ENCODE results near the gene TRMT61A.

Gene TRMT61A

DNA sequence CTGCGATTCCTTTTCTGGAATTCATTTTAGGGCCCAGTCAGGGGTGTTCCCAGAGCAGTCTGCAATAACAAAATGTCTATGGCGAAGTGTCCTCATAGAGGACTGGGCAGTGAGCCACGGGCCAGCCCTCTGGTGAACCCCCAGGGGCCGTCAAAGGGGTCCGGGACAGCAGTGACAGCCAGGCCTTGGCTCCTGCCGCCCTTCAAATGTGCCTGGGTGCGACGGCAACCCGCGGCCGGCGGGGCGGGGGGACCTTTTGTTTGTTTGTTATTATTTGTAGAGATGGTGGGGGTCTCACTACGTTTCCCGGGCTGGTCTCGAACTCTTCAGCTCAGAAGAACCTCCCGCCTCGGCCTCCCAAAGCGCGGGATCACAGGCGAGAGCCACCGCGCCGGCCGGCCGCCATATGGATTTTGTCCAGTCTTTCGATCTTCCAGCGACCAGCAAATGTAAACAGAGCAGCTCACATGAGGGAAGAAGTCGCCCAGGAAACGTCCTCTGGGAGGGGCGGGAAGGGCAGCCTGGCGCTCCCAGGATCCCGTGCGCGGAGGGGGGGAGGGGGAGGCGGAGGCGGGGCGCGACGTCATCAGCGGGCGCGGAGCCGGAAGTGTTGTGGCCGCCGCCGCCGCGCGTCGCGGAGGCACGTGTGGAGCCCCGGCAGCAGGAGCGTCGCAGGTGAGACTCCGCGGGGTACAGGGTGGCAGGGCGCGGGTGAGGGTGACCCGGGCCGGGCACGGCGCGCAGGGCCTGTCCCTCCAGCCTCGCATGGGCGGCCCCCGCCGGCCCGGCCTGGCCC is at the start of gene TRMT61A:
Gene TRMT61A (plus strand): TSS at position 610 of the 796 bp plus-strand sequence. CDS start 783 bp downstream, outside the sequence.
- DNase-seq (ENCODE audit: low spot score), result peak; percentile 76

DNA sequence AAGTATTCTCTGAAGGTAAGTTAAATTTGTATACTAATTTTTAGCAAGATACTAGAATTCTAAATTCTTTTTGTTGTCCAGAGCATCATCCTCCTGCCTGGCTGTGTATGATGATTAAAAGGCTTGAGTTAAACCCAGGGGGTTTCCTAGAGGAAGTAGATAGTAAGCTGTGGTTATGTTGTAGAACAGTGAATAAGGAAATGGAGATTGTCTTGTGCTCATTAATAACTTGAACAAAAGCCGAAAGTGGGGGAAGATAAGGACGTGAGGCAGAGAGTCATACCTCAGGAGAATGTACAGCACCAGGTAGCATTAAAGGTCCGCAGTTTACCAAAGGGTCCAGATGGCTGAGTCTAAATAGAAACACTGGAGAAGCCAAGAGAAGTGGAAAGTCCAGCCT is 48.4 kb upstream of the TRMT61A start:
- peak; percentile 18 for DNase-seq (ENCODE audit: low spot score)

DNA sequence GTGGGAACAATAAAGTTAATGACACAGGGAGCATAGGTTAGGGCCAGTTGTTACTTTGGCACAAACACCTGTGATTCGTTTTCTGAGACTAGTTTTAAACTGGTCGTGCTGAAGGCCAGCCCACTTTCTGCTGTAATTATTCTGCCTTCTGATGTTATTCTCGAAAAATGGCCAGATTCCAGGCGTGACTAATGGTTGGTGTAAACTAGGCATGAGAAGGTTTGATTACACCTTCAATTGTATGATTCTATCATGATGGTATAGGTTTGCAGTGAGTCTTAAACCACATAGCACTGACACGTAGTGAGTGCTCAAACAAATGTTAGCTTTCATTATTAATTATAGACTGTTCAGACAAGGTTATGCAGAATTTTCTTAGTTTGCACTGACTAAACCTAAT is 45.4 kb upstream of the TRMT61A start:
- no peak for DNase-seq (ENCODE audit: low spot score)

DNA sequence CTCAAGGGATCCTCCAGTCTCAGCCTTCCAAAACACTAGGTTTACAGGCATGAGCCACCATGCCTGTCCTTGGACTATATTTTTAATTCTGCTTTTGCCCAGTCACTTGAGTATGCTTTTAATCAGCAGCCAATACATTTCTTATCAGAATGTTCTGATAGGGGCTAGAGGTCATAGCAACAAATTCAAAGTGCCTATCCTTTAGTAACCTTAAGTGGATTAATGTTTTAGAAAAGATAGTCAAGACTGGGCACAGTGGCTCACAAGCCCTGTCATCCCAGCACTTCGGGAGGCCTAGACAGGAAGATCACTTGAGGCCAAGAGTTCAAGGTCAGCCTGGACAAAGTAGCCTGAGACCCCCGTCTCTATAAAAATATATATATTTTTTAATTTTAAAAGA is 43.5 kb upstream of the TRMT61A start:
- no peak for DNase-seq (ENCODE audit: low spot score)

DNA sequence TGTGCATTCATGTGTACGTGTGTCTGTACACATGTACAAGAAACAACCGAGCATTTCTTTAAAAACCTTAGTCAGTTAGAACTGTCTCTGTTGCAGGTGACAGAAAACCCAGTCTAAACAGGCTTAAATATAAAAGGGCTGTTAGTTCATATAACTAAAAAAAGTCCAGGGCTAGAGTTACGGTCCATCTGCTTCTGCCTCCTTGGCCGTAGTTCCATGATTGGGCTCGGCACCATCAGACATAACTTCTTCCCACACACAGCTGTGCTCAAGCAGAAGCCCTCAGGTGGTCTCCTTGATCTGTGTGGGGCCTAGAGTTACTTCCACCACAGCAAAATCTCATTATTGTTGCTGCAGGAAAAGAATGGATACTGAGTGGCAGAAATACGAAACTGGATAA is 40.9 kb upstream of the TRMT61A start:
- DNase-seq (ENCODE audit: low spot score), result no peak

DNA sequence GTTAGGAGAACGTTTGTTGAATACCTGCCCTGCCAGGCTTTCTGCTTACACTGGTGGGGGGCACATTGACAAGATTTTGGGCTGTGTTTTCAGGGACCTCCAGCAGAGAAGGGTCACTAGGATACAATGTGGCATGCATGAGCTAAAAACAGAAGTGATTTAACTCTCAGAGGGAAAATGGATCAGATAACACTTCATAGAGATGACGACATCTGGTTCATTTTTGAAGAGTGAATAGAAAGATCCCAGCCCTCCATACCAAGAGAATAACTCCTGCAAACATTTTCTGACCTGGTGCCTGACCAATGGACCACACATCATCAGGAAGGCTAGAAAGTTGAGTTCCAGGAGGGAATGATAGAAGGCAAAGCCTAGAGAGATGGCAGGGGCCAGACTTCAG is 40.0 kb upstream of the TRMT61A start:
- no peak for DNase-seq (ENCODE audit: low spot score)

DNA sequence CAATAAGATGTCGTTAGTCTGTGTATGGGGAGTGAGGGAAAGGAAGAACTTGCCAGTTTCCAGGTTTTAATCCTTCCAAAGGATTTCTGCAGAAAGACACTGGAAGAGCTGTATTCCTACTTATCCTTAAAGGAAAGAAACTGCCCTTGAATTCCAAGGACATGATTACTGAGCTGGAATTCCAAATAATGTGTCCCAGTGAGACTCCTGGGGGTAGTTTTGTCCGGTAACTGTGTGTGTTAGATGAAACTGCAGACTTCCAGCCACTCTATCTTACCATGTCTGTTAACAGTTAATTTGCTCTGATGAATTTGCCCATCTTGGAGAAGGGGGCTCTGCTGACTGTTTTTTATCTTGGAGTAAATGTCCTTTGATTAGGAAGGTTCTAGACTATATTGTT is 39.4 kb upstream of the TRMT61A start:
- DNase-seq (ENCODE audit: low spot score), result no peak

DNA sequence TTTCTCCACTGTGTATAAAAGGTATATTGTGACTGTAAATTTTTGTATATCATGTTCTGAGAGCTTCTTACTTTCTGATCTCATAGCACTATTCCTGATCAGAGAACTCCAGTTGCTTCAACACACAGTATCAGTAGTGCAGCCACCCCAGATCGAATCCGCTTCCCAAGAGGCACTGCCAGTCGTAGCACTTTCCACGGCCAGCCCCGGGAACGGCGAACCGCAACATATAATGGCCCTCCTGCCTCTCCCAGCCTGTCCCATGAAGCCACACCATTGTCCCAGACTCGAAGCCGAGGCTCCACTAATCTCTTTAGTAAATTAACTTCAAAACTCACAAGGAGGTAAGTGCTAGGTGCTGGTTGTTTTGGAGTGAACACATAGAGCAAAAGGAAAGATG is 37.3 kb upstream of the TRMT61A start:
- DNase-seq (ENCODE audit: low spot score), result no peak

DNA sequence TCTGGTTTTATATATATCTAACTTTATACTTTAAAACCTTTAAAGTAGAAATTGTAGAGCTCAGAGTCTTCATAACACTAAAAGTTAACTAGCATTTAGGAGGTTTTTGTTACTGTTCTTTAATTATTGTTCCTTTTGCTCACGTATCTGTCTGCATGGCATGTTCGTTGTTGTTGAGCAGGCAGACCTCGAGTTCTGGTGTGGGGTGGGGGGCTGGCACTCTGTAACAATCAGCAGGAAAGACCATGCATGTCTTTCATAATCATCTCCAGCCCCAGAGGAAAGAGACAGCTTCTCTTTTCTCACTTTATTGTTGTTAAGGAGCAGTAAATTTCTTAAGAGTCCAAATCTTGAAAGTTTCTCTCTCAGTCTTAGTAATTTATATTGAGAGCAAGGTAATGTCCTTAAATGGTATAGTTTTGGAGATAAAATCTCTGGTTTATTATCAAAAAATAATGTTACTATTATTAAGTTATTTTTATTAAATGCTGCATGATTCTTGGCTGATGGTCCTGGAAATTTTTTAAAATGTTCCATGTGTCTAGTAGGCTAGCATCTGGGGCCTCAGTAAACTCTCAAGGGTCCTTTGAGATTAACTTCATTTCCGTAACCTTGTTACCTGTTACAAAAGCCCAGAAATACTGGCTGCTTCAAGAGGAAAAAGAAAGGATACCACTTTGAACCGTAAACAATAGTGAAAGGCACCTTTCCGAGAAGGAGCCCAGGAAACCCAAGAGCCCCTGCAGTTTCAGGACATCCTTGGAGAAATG is 36.7 kb upstream of the TRMT61A start:
- no peak for DNase-seq (ENCODE audit: low spot score)

DNA sequence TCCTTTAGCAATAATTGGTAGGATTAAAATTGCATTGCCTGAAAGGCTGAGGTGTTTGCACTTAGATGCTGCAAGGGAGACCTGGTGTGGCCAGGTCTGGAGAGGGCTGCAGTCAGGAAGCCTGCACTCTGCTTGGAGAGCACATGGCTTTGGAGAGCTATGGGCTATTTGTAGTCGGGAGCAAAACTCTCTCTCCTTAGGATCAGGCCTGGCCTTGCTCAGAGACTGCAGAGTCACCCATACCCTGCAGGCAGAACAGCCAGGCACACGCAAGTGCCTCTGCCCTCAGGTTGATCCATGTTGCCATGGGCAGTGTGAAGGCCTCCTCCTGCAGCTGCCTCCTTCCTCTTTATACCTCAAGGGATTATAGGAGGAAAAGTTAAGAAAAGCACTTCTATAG is 33.1 kb upstream of the TRMT61A start:
- no peak for DNase-seq (ENCODE audit: low spot score)

DNA sequence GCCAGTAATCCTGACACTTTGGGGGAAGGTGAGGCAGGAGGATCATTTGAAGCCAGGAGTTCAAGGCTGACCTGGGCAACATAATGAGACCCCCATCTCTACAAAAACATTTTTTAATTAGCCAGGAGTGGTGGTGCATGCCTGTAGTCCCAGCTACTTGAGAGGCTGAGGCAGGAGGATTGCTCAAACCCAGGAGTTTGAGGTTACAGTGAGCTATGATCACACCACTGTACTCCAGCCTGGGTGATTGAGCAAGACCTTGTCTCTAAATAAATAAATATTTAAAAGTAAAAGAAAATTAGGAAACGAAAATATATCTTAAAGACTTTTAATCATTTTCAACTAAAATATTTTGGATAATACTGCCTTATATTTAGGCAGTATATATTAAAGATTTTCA is 32.2 kb upstream of the TRMT61A start:
- DNase-seq (ENCODE audit: low spot score), result no peak

DNA sequence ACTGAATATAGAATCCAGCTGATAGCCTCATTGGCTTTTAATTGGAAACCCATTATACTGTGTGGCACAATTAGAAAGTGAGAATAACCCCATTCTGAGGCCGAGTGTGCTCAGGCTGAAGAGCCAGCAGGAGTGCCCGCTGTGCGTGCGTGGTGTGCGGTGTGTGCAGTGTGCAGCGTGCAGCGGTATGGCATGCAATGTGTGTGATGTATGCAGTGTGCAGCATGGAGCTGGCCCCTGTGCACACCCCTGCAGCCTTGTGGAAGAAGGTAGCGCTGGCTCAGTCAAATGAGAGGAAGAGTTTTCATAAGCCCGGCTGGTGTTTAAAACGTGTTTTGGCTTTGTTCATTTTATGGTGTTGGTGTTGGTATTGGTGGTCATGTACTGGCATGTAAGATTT is 29.3 kb upstream of the TRMT61A start:
- DNase-seq (ENCODE audit: low spot score), result no peak

DNA sequence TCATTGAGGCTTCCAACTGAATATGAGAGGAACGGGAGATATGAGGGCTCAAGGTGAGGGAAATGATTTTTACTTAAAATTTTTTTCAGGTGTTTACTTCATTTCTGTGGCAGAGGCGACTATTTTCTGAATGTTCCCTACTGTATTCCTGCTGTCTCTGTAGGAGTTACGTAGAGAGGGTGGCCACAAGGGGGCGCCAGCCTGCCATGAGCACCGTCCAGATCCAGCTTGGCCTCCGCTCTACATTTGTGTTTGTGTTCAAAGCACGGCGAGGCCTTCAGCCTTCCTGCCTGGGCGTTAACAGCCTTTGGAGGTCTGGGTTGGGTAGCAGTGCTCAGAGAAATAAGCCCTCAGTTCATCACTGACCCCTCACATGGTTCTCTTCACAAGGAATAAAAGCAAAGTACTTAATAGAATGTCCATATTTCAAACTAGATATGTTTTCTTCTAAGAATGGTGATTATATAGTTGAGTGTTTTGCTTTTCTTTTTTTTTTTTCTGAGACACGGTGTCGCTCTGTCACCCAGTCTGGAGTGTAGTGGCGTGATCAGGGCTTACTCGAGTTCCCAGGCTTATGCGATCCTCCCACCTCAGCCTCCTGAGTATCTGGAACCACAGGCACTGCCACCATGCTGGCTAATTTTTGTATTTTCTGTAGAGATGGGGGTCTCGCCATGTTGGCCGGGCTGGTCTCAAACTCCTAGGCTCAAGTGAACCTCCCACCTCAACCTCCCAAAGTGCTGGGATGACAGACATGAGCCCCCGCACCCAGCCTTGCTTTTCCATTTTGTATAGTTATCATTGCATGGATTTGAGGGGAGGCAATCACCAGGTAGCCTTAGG is 28.6 kb upstream of the TRMT61A start:
- DNase-seq (ENCODE audit: low spot score), result peak; percentile 75

DNA sequence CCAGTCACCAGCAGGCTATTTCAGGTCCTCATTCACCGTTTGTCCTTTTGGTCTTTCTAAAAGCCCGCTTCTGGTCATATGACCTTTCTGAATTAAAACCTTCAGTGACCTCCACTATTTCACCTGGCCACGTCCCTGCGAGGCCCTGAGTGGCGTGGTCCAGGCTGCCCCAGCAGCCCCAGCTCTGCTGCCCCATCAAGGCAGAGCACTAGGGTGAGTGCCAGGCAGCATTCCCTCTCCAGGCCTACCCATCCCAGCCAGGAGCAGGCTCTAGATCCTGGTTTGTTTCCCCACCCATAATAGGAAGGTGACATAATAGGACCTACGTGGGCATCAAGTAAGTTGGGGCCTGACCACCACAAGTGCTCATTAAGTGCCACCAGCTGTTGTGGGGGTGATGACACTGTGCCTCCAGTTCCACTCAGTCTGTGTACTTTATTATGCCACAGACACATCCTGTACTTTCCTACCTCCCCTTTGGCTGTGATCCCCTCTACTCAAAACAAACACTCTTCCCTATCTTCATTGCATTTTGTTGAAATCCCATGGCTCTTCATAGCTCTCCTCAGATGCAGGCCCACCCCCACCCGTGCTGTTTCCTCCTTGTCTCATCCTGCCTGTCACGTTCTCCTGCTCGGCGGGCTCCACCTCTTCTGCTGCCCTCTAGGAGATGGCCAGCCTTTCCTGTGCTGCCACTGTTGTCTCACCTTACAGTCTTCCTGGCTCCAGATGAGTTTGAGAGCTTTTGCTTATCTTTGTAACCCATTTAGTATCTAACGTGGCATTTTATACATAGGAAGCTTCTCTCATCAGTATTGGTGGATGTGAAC is 27.7 kb upstream of the TRMT61A start:
- no peak for DNase-seq (ENCODE audit: low spot score)

DNA sequence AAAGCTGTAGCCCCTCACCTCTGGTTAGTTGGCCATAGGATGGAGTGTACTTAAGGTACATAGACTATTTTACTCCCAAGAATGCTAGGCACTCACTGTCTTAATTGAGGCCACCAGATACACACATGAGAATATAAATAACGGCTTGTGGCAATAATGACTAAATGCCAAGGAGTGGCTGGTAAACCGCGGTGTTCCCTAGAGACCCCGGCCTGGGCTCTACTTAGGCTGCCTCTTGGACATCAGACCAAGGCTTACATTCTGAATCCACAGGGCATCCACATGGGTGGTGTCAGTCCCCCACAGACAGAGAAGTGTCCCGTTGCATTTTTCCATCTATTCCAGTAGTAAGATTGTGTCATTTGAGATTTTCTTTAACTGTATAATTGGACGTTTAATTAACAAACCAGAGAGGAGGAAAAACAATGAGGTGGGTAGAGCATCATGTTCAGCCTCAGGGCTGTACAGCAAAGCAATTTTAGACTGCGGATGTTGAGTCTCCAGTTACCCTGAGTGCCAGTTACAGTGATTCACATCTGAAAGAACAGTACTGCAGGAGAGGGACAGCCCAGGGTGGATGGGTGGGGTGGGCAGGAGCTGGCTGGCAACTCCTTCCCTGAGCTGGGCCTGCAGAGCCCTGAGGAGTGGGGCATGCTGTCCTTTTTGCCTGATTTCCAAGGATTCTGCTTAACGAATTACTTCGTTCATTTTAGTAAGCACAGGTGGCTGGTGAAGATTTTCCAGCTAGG is 26.9 kb upstream of the TRMT61A start:
- no peak for DNase-seq (ENCODE audit: low spot score)

DNA sequence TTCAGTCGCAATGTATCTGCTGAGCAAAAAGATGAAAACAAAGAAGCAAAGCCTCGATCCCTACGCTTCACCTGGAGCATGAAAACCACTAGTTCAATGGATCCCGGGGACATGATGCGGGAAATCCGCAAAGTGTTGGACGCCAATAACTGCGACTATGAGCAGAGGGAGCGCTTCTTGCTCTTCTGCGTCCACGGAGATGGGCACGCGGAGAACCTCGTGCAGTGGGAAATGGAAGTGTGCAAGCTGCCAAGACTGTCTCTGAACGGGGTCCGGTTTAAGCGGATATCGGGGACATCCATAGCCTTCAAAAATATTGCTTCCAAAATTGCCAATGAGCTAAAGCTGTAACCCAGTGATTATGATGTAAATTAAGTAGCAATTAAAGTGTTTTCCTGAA is 26.1 kb upstream of the TRMT61A start:
- no peak for DNase-seq (ENCODE audit: low spot score)

DNA sequence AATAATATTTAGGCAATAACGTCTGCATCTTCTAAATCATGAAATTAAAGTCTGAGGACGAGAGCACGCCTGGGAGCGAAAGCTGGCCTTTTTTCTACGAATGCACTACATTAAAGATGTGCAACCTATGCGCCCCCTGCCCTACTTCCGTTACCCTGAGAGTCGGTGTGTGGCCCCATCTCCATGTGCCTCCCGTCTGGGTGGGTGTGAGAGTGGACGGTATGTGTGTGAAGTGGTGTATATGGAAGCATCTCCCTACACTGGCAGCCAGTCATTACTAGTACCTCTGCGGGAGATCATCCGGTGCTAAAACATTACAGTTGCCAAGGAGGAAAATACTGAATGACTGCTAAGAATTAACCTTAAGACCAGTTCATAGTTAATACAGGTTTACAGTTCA is 25.7 kb upstream of the TRMT61A start:
- no peak for DNase-seq (ENCODE audit: low spot score)

DNA sequence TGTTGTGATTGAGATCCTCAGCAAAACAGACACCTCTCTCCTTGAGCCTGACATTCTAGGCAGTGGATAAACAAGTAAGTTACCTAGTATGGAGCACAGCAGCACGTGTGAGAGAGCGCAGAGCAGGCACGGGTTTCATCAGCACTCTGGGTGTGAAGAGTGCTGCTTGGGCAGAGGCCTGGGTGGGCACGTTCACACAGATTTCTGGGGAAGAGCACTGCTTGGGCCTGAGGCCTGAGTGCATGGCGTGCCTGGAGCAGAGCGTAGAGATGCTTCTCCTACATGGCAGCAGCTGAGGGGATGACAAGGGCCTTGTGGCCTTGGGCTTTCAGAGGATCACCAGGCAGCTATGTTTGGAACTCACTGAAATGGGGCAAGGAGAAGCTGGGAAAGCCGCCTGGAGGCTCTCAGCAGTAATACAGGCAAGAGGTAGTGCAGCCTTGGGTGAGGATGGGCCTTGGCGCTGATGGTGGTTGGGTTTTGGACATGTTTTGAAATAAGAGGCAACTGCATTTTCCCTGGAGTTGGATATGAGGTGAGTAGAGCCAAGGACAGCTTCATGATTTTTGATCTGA is 23.9 kb upstream of the TRMT61A start:
- DNase-seq (ENCODE audit: low spot score), result no peak

DNA sequence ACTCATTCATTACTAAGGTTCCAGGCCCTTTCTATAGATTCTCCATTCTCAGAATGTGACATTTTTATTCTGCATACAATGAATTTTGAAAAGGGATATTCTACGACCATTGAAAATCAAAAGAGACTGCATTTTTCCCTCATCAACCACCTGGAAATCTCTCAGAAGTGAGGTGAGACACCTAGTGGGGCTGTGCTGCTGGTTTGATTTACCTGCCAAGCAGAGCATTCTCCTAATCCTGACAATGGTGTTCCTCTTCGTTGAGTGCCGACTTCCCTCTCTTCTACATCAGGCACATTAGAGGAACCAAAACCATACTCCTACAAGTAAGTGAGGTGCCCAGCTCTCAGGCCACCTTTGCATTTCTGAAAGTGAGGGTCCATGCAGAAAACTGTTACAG is 21.2 kb upstream of the TRMT61A start:
- no peak for DNase-seq (ENCODE audit: low spot score)

DNA sequence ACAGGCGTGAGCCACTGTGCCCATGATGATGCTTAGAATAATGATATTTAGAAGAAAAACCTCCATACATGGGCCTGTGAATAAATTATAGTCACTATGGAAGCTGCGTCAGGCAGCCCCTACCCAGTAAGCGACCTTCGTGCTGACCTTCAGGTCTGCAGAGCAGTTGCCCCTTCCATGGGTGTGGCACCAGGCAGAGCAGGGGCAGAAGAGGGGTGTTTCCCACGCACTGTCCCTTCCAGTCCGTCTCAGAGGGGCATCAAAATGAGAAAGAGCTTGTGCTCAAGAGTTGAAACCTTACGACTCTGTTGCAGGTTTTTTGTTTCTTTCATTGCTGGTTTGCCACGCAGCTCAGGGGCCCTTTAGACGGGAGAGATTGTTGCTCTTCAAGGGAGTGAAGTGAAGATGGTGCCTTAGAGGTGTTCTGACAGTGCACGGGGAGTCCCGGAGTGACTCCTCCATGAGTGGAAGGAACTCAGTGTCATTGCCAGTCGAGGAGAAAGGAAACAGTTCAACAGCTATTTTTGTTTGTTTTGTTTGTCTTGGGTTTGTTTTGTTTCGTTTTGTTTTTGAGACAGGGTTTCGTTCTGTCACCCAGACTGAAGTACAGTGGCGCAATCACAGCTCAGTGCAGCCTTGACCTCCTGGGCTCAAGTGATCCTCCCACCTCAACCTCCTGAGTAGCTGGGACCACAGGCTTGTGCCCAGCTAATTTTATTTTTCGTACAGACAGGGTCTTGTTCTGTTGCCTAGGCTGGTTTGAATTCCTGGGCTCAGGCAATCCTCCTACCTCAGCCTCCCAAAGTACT is 20.3 kb upstream of the TRMT61A start:
- DNase-seq (ENCODE audit: low spot score), result no peak

All from CD4-positive, alpha-beta T cell treated with Interleukin-2 at 100 ng/mL for 4 hours (primary cell).